ENCODE results near the gene RNU2-63P. TPM values are rescaled to one million over a fixed set of nuclear protein-coding genes. Genes with fewer than 3 reads are reported as not detected.
"Not testable (repeated sequence)": the region's sequence is repeated elsewhere in the genome, so short reads cannot be mapped to it uniquely, and the experiment has no call there.

The RNU2-63P gene
- polyA plus RNA-seq, 2 donors, result not detected

- H3K9me3 ChIP-seq (ENCODE audit: control insufficient read depth in 2 of 2, insufficient read depth in 1 of 2, low read depth in 1 of 2, low read length in 1 of 2), result no peaks in the 10 kb centered on the region
- no peaks in the 10 kb centered on the region for H3K36me3 ChIP-seq (ENCODE audit: control insufficient read depth in 2 of 2, insufficient read depth in 2 of 2, low read length in 1 of 2)
- peak overlapping the region; percentile 91 to 93 for H3K4me3 ChIP-seq (ENCODE audit: low read depth in 1 of 2, low read length in 2 of 2)
- peak overlapping the region; percentile 95 for H3K27ac ChIP-seq (ENCODE audit: low read depth in 2 of 2, low read length in 1 of 2)
- H3K4me1 ChIP-seq (ENCODE audit: control insufficient read depth in 2 of 2, insufficient read depth in 2 of 2, low read length in 1 of 2), result peaks cover 0 to 6% of the 10 kb centered on the region in 2 donors
- WGBS, 2 donors, result 48 to 55% methylated on average over 10 of the region's 10 CpGs
- H3K27me3 ChIP-seq (ENCODE audit: control insufficient read depth in 1 of 2, insufficient read depth in 2 of 2, low read length in 2 of 2), result no peaks in the 10 kb centered on the region
Observed at GRCh38 chr2:88053934-88054781, 37.8 kb upstream of the RNU2-63P start.

- H3K27me3 ChIP-seq (ENCODE audit: control insufficient read depth in 1 of 2, insufficient read depth in 2 of 2, low read length in 2 of 2), result no peaks in the 10 kb centered on the region
- peak overlapping the region in 1 of 2 donors; percentile 12 for H3K4me3 ChIP-seq (ENCODE audit: low read depth in 1 of 2, low read length in 2 of 2)
- no peaks in the 10 kb centered on the region for H3K36me3 ChIP-seq (ENCODE audit: control insufficient read depth in 2 of 2, insufficient read depth in 2 of 2, low read length in 1 of 2)
- peak overlapping the region in 1 of 2 donors; percentile 33 for H3K27ac ChIP-seq (ENCODE audit: low read depth in 2 of 2, low read length in 1 of 2)
- H3K4me1 ChIP-seq (ENCODE audit: control insufficient read depth in 2 of 2, insufficient read depth in 2 of 2, low read length in 1 of 2), result peaks cover 0 to 6% of the 10 kb centered on the region in 2 donors
- 3 to 8% methylated on average over 1 of the region's 1 CpG for WGBS, 2 donors
- no peaks in the 10 kb centered on the region for H3K9me3 ChIP-seq (ENCODE audit: control insufficient read depth in 2 of 2, insufficient read depth in 1 of 2, low read depth in 1 of 2, low read length in 1 of 2)
Observed at GRCh38 chr2:88053296-88053695, 36.9 kb upstream of the RNU2-63P start.

DNA sequence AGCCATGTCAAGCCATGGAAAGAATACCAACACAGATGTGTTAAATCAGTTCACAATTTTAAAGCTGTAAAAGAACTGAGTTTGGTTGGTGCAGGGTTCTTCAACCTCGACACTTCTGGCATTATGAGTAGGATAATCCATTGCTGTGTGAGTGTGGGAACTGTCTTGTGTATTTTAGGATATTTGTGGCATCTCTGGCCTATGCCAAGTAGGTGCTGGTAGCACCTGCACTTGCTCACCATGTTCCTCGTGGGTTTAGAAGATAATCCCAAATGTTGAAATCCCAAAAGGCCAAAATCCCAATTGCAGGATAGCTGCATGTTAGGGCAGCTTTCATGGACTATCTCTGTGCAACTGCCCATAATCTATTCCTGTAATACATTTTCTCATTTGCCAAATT, 35.4 kb upstream of the RNU2-63P start:
- Histone ChIP-seq H3K36me3 (ENCODE audit: control insufficient read depth in 2 of 2, insufficient read depth in 2 of 2, low read length in 1 of 2) (no peaks in the 10 kb centered on the region), H3K27ac (ENCODE audit: low read depth in 2 of 2, low read length in 1 of 2) (no peak overlapping the region), H3K9me3 (ENCODE audit: control insufficient read depth in 2 of 2, insufficient read depth in 1 of 2, low read depth in 1 of 2, low read length in 1 of 2) (no peaks in the 10 kb centered on the region), H3K4me3 (ENCODE audit: low read depth in 1 of 2, low read length in 2 of 2) (no peak overlapping the region), H3K4me1 (ENCODE audit: control insufficient read depth in 2 of 2, insufficient read depth in 2 of 2, low read length in 1 of 2) (peaks cover 0 to 6% of the 10 kb centered on the region in 2 donors), H3K27me3 (ENCODE audit: control insufficient read depth in 1 of 2, insufficient read depth in 2 of 2, low read length in 2 of 2) (no peaks in the 10 kb centered on the region)
- 71 to 76% methylated on average over 2 of the region's 2 CpGs for whole genome bisulfite sequencing, 2 donors

GRCh38 chr2:88049622-88050021, 33.3 kb upstream of the RNU2-63P start:
- H3K27ac ChIP-seq (ENCODE audit: low read depth in 2 of 2, low read length in 1 of 2), result no peak overlapping the region
- no peaks in the 10 kb centered on the region for H3K9me3 ChIP-seq (ENCODE audit: control insufficient read depth in 2 of 2, insufficient read depth in 1 of 2, low read depth in 1 of 2, low read length in 1 of 2)
- WGBS, 2 donors, result 60 to 76% methylated on average over 1 of the region's 1 CpG
- peaks cover 0 to 2% of the 10 kb centered on the region in 2 donors for H3K4me1 ChIP-seq (ENCODE audit: control insufficient read depth in 2 of 2, insufficient read depth in 2 of 2, low read length in 1 of 2)
- no peaks in the 10 kb centered on the region for H3K27me3 ChIP-seq (ENCODE audit: control insufficient read depth in 1 of 2, insufficient read depth in 2 of 2, low read length in 2 of 2)
- no peak overlapping the region for H3K4me3 ChIP-seq (ENCODE audit: low read depth in 1 of 2, low read length in 2 of 2)
- H3K36me3 ChIP-seq (ENCODE audit: control insufficient read depth in 2 of 2, insufficient read depth in 2 of 2, low read length in 1 of 2), result no peaks in the 10 kb centered on the region

- no peak overlapping the region for H3K27ac ChIP-seq (ENCODE audit: low read depth in 2 of 2, low read length in 1 of 2)
- no peaks in the 10 kb centered on the region for H3K9me3 ChIP-seq (ENCODE audit: control insufficient read depth in 2 of 2, insufficient read depth in 1 of 2, low read depth in 1 of 2, low read length in 1 of 2)
- peaks cover 0 to 2% of the 10 kb centered on the region in 2 donors for H3K4me1 ChIP-seq (ENCODE audit: control insufficient read depth in 2 of 2, insufficient read depth in 2 of 2, low read length in 1 of 2)
- H3K4me3 ChIP-seq (ENCODE audit: low read depth in 1 of 2, low read length in 2 of 2), result no peak overlapping the region
- H3K27me3 ChIP-seq (ENCODE audit: control insufficient read depth in 1 of 2, insufficient read depth in 2 of 2, low read length in 2 of 2), result no peaks in the 10 kb centered on the region
- no peaks in the 10 kb centered on the region for H3K36me3 ChIP-seq (ENCODE audit: control insufficient read depth in 2 of 2, insufficient read depth in 2 of 2, low read length in 1 of 2)
- 88 to 97% methylated on average over 3 of the region's 3 CpGs for WGBS, 2 donors
Observed at GRCh38 chr2:88048541-88048940, 32.2 kb upstream of the RNU2-63P start.

DNA sequence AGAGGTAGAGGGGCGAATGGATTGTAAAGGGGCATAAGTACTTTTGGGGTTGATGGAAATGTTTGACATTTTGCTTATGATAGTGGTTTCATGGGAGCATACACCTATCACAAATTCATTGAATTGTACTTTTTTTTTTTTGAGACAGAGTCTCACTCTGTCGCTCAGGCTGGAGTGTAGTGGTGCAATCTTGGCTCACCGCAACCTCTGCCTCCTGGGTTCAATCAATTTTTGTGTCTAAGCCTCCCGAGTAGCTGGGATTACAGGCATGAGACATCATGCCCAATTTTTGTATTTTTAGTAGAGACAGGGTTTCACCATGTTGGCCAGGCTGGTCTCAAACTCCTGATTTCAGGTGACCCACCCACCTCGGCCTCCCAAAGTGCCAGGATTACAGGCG, 29.2 kb upstream of the RNU2-63P start:
- H3K4me1 ChIP-seq (ENCODE audit: control insufficient read depth in 2 of 2, insufficient read depth in 2 of 2, low read length in 1 of 2); H3K27me3 ChIP-seq (ENCODE audit: control insufficient read depth in 1 of 2, insufficient read depth in 2 of 2, low read length in 2 of 2); H3K27ac ChIP-seq (ENCODE audit: low read depth in 2 of 2, low read length in 1 of 2); H3K36me3 ChIP-seq (ENCODE audit: control insufficient read depth in 2 of 2, insufficient read depth in 2 of 2, low read length in 1 of 2); H3K9me3 ChIP-seq (ENCODE audit: control insufficient read depth in 2 of 2, insufficient read depth in 1 of 2, low read depth in 1 of 2, low read length in 1 of 2); H3K4me3 ChIP-seq (ENCODE audit: low read depth in 1 of 2, low read length in 2 of 2): not testable (repeated sequence)
- 91 to 93% methylated on average over 6 of the region's 6 CpGs for WGBS, 2 donors

- H3K36me3 ChIP-seq (ENCODE audit: control insufficient read depth in 2 of 2, insufficient read depth in 2 of 2, low read length in 1 of 2), result no peaks in the 10 kb centered on the region
- peaks cover 0 to 2% of the 10 kb centered on the region in 2 donors for H3K4me1 ChIP-seq (ENCODE audit: control insufficient read depth in 2 of 2, insufficient read depth in 2 of 2, low read length in 1 of 2)
- 93 to 97% methylated on average over 5 of the region's 5 CpGs for WGBS, 2 donors
- H3K4me3 ChIP-seq (ENCODE audit: low read depth in 1 of 2, low read length in 2 of 2), result no peak overlapping the region
- no peaks in the 10 kb centered on the region for H3K9me3 ChIP-seq (ENCODE audit: control insufficient read depth in 2 of 2, insufficient read depth in 1 of 2, low read depth in 1 of 2, low read length in 1 of 2)
- H3K27ac ChIP-seq (ENCODE audit: low read depth in 2 of 2, low read length in 1 of 2), result no peak overlapping the region
- H3K27me3 ChIP-seq (ENCODE audit: control insufficient read depth in 1 of 2, insufficient read depth in 2 of 2, low read length in 2 of 2), result no peaks in the 10 kb centered on the region
Observed at GRCh38 chr2:88042476-88042875, 26.1 kb upstream of the RNU2-63P start.

DNA sequence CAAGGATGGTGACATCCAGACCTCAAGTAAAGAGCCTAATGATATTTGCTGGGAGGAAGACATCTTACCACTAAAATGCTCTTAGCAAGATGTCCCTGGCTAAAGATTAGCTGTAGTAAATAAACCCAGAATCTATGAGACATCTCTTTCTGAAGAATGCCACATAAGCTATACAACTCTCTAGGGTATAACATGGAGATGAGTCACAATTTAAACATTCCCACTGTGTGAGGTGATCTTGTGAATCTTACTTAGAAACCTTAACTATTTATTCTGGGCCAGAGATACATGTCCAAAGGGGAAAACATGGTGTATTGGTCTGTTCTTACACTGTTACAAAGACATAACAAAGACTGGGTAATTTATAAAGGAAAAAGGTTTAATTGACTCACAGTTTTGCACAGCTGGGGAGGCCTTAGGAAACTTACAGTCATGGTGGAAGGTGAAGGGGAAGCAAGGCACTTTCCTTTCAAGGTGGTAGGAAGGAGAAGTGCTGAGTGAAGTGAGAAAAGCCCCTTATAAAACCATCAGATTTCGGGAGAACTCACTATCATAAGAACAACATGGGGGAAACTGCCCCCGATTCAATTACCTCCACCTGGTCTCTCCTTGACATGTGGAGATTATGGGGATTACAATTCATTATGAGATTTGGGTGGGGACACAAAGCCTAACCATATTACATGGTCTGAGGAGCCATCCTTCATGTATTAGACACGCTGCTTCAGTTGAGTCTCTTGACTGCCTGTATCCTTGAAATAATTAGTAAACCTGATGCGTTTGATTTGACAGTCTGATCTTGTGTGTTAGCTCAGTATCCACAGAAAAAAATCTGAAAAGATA, 22.1 kb upstream of the RNU2-63P start:
- WGBS, 2 donors, result 90 to 95% methylated on average over 4 of the region's 4 CpGs
- Histone ChIP-seq H3K4me3 (ENCODE audit: low read depth in 1 of 2, low read length in 2 of 2) (no peak overlapping the region), H3K27ac (ENCODE audit: low read depth in 2 of 2, low read length in 1 of 2) (no peak overlapping the region), H3K4me1 (ENCODE audit: control insufficient read depth in 2 of 2, insufficient read depth in 2 of 2, low read length in 1 of 2) (peaks cover 0 to 2% of the 10 kb centered on the region in 2 donors), H3K9me3 (ENCODE audit: control insufficient read depth in 2 of 2, insufficient read depth in 1 of 2, low read depth in 1 of 2, low read length in 1 of 2) (no peaks in the 10 kb centered on the region), H3K27me3 (ENCODE audit: control insufficient read depth in 1 of 2, insufficient read depth in 2 of 2, low read length in 2 of 2) (no peaks in the 10 kb centered on the region), H3K36me3 (ENCODE audit: control insufficient read depth in 2 of 2, insufficient read depth in 2 of 2, low read length in 1 of 2) (no peaks in the 10 kb centered on the region)

GRCh38 chr2:88036606-88037005, 20.3 kb upstream of the RNU2-63P start:
- H3K4me3 ChIP-seq (ENCODE audit: low read depth in 1 of 2, low read length in 2 of 2), result no peak overlapping the region
- H3K36me3 ChIP-seq (ENCODE audit: control insufficient read depth in 2 of 2, insufficient read depth in 2 of 2, low read length in 1 of 2), result no peaks in the 10 kb centered on the region
- no peaks in the 10 kb centered on the region for H3K9me3 ChIP-seq (ENCODE audit: control insufficient read depth in 2 of 2, insufficient read depth in 1 of 2, low read depth in 1 of 2, low read length in 1 of 2)
- no peak overlapping the region for H3K27ac ChIP-seq (ENCODE audit: low read depth in 2 of 2, low read length in 1 of 2)
- H3K4me1 ChIP-seq (ENCODE audit: control insufficient read depth in 2 of 2, insufficient read depth in 2 of 2, low read length in 1 of 2), result peaks cover 0 to 2% of the 10 kb centered on the region in 2 donors
- H3K27me3 ChIP-seq (ENCODE audit: control insufficient read depth in 1 of 2, insufficient read depth in 2 of 2, low read length in 2 of 2), result no peaks in the 10 kb centered on the region

All from esophagus (tissue), 2 donors.